ENCODE data around the gene SDK1.

Gene SDK1

DNA sequence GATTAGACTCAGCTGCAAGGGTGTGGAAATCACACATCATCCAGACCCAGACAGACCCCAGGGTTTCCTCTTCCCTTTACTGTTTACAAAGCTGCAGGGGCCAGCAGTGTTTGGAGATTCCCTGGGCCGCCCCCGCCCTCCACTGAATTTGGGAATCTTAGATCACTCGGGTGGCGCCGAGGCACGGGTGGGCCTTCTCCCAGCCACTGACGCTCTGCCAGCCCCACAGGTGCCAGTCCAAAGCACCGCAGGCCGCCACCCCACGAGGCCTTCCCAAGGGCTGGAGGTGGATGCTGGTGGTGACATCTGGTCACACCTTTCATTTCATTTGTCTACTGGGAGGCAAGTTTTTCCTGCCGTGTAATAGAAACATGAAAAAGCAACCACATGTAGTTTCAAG, 941.7 kb downstream of the SDK1 start:
- H3K27ac Mint-ChIP-seq (ENCODE audit: low read depth) = no peak overlapping the region

GRCh38 chr7:4244041-4244440, 943.0 kb downstream of the SDK1 start:
- no peak overlapping the region for H3K27ac Mint-ChIP-seq (ENCODE audit: low read depth)
- H3K9me3 Mint-ChIP-seq = peaks cover 16% of the 10 kb centered on the region
- DNase-seq (ENCODE audit: low spot score in 2 of 2) = no peak
- no peak overlapping the region for H3K4me3 Mint-ChIP-seq
- H3K4me1 Mint-ChIP-seq = peaks cover 7% of the 10 kb centered on the region
- no peak for ATAC-seq (replicated peaks; ENCODE audit: extremely low read depth, poor library complexity, severe bottlenecking)
- no peaks in the 10 kb centered on the region for H3K36me3 Mint-ChIP-seq (ENCODE audit: insufficient read depth)
- peaks cover 12% of the 10 kb centered on the region for H3K27me3 Mint-ChIP-seq

More for the DNA sequence above, 941.7 kb downstream of the SDK1 start:
- H3K4me1 Mint-ChIP-seq = peaks cover 7% of the 10 kb centered on the region
- ATAC-seq (replicated peaks; ENCODE audit: extremely low read depth, poor library complexity, severe bottlenecking) (no peak), DNase-seq (ENCODE audit: low spot score in 2 of 2) (no peak)
- H3K9me3 Mint-ChIP-seq = peaks cover 10% of the 10 kb centered on the region
- H3K27me3 Mint-ChIP-seq = peaks cover 12% of the 10 kb centered on the region
- H3K4me3 Mint-ChIP-seq = no peak overlapping the region
- no peaks in the 10 kb centered on the region for H3K36me3 Mint-ChIP-seq (ENCODE audit: insufficient read depth)

DNA sequence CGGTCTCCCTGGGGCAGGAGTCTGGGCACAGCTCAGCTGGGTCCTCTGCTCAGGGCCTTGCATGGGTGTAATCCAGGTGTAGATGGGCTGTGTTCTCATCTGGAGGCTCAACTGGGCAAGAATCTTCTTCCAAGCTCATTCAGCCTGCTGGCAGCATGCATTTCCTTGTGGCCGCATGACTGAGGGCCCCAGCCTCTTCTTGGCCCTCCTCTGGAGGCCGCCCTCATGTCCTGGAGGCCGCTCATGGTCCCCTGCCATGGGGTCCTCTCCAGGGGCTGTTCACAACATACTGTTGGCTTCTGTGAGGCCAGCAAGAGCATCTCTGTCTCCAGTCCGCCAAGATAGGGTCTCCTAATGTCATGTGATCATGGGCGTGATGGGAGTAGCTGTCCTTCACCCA, 943.6 kb downstream of the SDK1 start:
- peaks cover 16% of the 10 kb centered on the region for H3K9me3 Mint-ChIP-seq
- no peak for ATAC-seq (replicated peaks; ENCODE audit: extremely low read depth, poor library complexity, severe bottlenecking)

GRCh38 chr7:4245135-4245865, 944.2 kb downstream of the SDK1 start:
- Mint-ChIP-seq H3K4me3 (no peak overlapping the region), H3K36me3 (ENCODE audit: insufficient read depth) (no peaks in the 10 kb centered on the region), H3K27me3 (peaks cover 7% of the 10 kb centered on the region), H3K27ac (ENCODE audit: low read depth) (no peak overlapping the region), H3K4me1 (peaks cover 6% of the 10 kb centered on the region), H3K9me3 (peaks cover 16% of the 10 kb centered on the region)
- DNase-seq (ENCODE audit: low spot score in 2 of 2) = no peak
- no peak for ATAC-seq (replicated peaks; ENCODE audit: extremely low read depth, poor library complexity, severe bottlenecking)

More for the DNA sequence above, 943.6 kb downstream of the SDK1 start:
- DNase-seq (ENCODE audit: low spot score in 2 of 2) = no peak
- Mint-ChIP-seq H3K4me1 (peaks cover 7% of the 10 kb centered on the region), H3K27me3 (peaks cover 12% of the 10 kb centered on the region), H3K4me3 (no peak overlapping the region), H3K27ac (ENCODE audit: low read depth) (no peak overlapping the region), H3K36me3 (ENCODE audit: insufficient read depth) (no peaks in the 10 kb centered on the region)

- Mint-ChIP-seq H3K4me3 (no peak overlapping the region), H3K36me3 (ENCODE audit: insufficient read depth) (no peaks in the 10 kb centered on the region), H3K9me3 (peaks cover 20% of the 10 kb centered on the region), H3K27me3 (peaks cover under 1% of the 10 kb centered on the region), H3K27ac (ENCODE audit: low read depth) (no peak overlapping the region), H3K4me1 (no peaks in the 10 kb centered on the region)
- no peak for ATAC-seq (replicated peaks; ENCODE audit: extremely low read depth, poor library complexity, severe bottlenecking)
- no peak for DNase-seq (ENCODE audit: low spot score in 2 of 2)
These were observed 944.9 kb downstream of the SDK1 start for GRCh38 chr7:4245866-4246470.

DNA sequence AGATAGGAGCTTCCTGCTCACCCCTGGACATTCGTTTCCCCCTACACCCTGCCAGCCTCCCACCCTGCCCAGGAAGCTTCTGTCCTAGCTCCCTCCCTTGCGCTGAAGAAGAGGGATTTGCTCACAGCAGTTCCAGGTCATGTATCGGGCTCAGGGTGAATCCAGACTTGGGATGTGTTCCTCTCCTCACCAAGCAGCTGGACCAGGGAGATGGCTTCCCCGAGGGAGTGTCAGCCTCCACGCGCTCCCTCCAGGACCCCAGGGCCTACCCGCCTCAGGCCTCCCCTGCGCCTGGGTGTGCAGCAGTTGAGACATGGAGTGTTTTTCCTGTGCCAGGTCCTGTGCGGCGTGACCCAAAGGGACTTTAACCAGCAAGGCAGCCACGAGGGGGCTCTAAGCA, 945.5 kb downstream of the SDK1 start:
- no peaks in the 10 kb centered on the region for H3K36me3 Mint-ChIP-seq (ENCODE audit: insufficient read depth)
- ATAC-seq (replicated peaks; ENCODE audit: extremely low read depth, poor library complexity, severe bottlenecking) = no peak

DNA sequence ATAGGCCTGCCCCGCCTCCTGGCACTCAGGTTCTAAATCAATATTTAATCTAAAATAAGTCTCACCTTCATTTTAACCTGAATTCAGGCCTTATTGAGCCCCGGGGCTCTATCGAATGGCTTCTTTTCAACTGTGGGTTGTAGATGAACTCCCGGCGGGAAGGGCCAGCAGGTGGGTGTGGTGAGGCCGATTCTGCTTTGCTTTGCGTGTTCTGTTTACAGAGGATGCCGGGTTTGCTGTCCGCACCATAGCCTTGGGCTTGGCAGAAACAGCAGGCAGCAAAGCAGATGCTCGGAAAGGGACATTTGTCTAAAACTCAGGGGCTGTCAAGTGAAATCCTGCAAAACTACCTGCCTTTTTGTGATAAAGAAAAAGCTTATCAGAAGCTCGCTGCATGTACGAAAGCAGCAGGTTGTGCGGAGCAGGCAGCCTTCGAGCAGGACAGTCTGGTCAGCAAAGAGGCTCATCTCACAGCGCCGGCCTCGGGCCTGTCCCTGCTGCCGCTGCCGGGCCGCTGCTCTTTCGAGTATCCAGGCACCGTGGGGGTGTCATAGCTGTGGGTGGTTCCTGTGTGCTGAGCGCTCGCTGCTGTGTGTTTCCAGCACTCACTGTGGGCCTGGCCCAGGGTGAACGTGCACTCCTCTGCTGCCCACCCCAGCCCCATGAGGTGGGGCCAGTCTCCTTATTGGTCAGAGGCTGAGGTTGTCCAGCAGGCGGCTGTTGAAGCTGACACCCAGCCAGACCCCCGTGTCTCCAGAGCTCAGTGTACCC, 946.2 kb downstream of the SDK1 start:
- H3K4me1 Mint-ChIP-seq = no peaks in the 10 kb centered on the region
- H3K27me3 Mint-ChIP-seq = no peaks in the 10 kb centered on the region
- H3K27ac Mint-ChIP-seq (ENCODE audit: low read depth) = no peak overlapping the region
- no peak overlapping the region for H3K4me3 Mint-ChIP-seq
- peaks cover 23% of the 10 kb centered on the region for H3K9me3 Mint-ChIP-seq
- DNase-seq (ENCODE audit: low spot score in 2 of 2) (no peak), ATAC-seq (replicated peaks; ENCODE audit: extremely low read depth, poor library complexity, severe bottlenecking) (no peak)
- no peaks in the 10 kb centered on the region for H3K36me3 Mint-ChIP-seq (ENCODE audit: insufficient read depth)

More for the DNA sequence above, 945.5 kb downstream of the SDK1 start:
- DNase-seq (ENCODE audit: low spot score in 2 of 2) = no peak
- peaks cover 23% of the 10 kb centered on the region for H3K9me3 Mint-ChIP-seq
- H3K4me3 Mint-ChIP-seq = no peak overlapping the region
- no peaks in the 10 kb centered on the region for H3K27me3 Mint-ChIP-seq
- H3K4me1 Mint-ChIP-seq = no peaks in the 10 kb centered on the region
- no peak overlapping the region for H3K27ac Mint-ChIP-seq (ENCODE audit: low read depth)

- Mint-ChIP-seq H3K9me3 (peaks cover 24% of the 10 kb centered on the region), H3K4me3 (no peak overlapping the region), H3K27ac (ENCODE audit: low read depth) (no peak overlapping the region), H3K27me3 (no peaks in the 10 kb centered on the region), H3K4me1 (no peaks in the 10 kb centered on the region), H3K36me3 (ENCODE audit: insufficient read depth) (no peaks in the 10 kb centered on the region)
- ATAC-seq (replicated peaks; ENCODE audit: extremely low read depth, poor library complexity, severe bottlenecking) = no peak
- no peak for DNase-seq (ENCODE audit: low spot score in 2 of 2)
These were observed 947.2 kb downstream of the SDK1 start for GRCh38 chr7:4248295-4248694.

DNA sequence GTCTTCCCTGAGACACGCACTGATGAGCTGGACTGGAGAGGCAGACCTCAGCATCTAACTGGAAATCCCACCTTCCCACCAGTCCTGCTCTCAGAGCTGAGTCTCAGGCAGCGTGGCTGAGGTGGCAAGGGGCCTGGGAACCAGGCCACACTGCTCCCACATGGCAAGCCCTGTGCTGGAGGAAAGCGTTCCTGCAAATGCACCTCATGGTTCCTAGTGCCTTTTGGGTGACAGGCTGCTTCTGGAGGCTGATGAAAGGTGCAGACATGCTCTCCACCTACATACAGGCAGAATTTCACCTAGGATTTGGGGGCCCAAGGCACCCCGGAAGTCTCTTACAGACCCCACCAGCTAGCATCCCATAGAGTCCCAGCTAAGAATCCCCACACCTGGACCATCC, 948.2 kb downstream of the SDK1 start:
- DNase-seq (ENCODE audit: low spot score in 2 of 2) (no peak), ATAC-seq (replicated peaks; ENCODE audit: extremely low read depth, poor library complexity, severe bottlenecking) (no peak)
- Mint-ChIP-seq H3K9me3 (peaks cover 34% of the 10 kb centered on the region), H3K4me1 (no peaks in the 10 kb centered on the region), H3K27ac (ENCODE audit: low read depth) (no peak overlapping the region), H3K4me3 (no peak overlapping the region), H3K36me3 (ENCODE audit: insufficient read depth) (no peaks in the 10 kb centered on the region), H3K27me3 (no peaks in the 10 kb centered on the region)

DNA sequence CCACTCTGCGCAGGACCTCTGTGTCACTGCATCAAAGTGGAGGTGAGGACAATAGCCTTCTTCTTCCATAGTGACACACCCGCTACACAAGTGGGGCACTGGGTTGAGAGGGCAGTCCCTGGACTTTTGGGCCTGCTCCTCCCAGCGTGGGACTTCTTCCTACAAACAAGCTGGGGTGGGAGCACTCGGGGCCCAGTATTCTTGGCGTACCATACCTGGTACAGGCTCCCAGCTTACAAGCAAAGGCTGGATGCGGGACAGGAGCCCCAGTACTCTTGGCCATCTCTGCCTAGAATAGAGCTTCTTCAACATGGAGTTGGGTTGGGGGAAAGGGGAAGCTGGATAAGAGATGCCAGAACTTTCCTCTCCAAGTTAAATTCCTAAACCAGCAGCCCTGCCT, 954.3 kb downstream of the SDK1 start:
- Mint-ChIP-seq H3K36me3 (ENCODE audit: insufficient read depth) (no peaks in the 10 kb centered on the region), H3K9me3 (peaks cover 25% of the 10 kb centered on the region), H3K4me1 (no peaks in the 10 kb centered on the region), H3K27me3 (peaks cover 22% of the 10 kb centered on the region), H3K27ac (ENCODE audit: low read depth) (no peak overlapping the region), H3K4me3 (no peak overlapping the region)
- ATAC-seq (replicated peaks; ENCODE audit: extremely low read depth, poor library complexity, severe bottlenecking) = no peak
- DNase-seq (ENCODE audit: low spot score in 2 of 2) = no peak

- no peak for ATAC-seq (replicated peaks; ENCODE audit: extremely low read depth, poor library complexity, severe bottlenecking)
- Mint-ChIP-seq H3K4me3 (no peak overlapping the region), H3K27ac (ENCODE audit: low read depth) (no peak overlapping the region), H3K36me3 (ENCODE audit: insufficient read depth) (no peaks in the 10 kb centered on the region), H3K9me3 (peaks cover 18% of the 10 kb centered on the region), H3K27me3 (peaks cover 22% of the 10 kb centered on the region), H3K4me1 (no peaks in the 10 kb centered on the region)
- no peak for DNase-seq (ENCODE audit: low spot score in 2 of 2)
These were observed 955.2 kb downstream of the SDK1 start for GRCh38 chr7:4256286-4256685.

- DNase-seq (ENCODE audit: low spot score in 2 of 2) = no peak
- no peak overlapping the region for H3K4me3 Mint-ChIP-seq
- H3K27me3 Mint-ChIP-seq = peaks cover 22% of the 10 kb centered on the region
- H3K27ac Mint-ChIP-seq (ENCODE audit: low read depth) = no peak overlapping the region
- H3K36me3 Mint-ChIP-seq (ENCODE audit: insufficient read depth) = no peaks in the 10 kb centered on the region
- H3K9me3 Mint-ChIP-seq = peaks cover 18% of the 10 kb centered on the region
- no peak for ATAC-seq (replicated peaks; ENCODE audit: extremely low read depth, poor library complexity, severe bottlenecking)
- H3K4me1 Mint-ChIP-seq = no peaks in the 10 kb centered on the region
These were observed 956.4 kb downstream of the SDK1 start for GRCh38 chr7:4257146-4258111.

Data from central memory CD8-positive, alpha-beta T cell (primary cell).